HCT116 (cell line): Measurements from ENCODE around the gene INMT. TPM values are rescaled to one million over a fixed set of nuclear protein-coding genes. Genes with fewer than 3 reads are reported as not detected.

ENCODE experiments used
- ATAC-seq: fragments of 200-7000 bp; cut with Tn5 transposase; 2 replicates; pipeline ENCODE4 v1.9.1; 2020; ENCODE audit warnings: mild to moderate bottlenecking, moderate library complexity
- BruUV-seq: library from RNA; stranded (reverse); fragments of 400-500 nt; replicated peaks from 2 replicates; lab custom pipeline; 2021; lab: Mats Ljungman, UMichigan
- CTCF ChIA-PET: fragments of 300-600 bp; sonication (Branson Sonifier 250); formaldehyde crosslinking; loops from one replicate; lab custom pipeline; 2021; ENCODE audit warnings: antibody characterized with exemption; lab: Charles Lee
- POLR2A ChIA-PET: fragments of 300-600, 350-600 bp; sonication (Branson Sonifier 250); formaldehyde crosslinking; loops from one replicate; lab custom pipeline; 2021; ENCODE audit warnings: antibody characterized with exemption; lab: Charles Lee
- RAD21 ChIA-PET, 2 experiments: fragments of 300-600 bp; sonication (Branson Sonifier 250); formaldehyde crosslinking; loops; one replicate each; lab custom pipeline; 2023; ENCODE audit warnings: low total read pairs in 2 of 2; ENCODE audit not compliant: uncharacterized antibody in 2 of 2, unreplicated experiment in 2 of 2, low non-redundant PET in 1 of 2; lab: Charles Lee
- DNase-seq: peaks from one replicate; pipeline ENCODE4 v3.0.0-alpha.2; 2010; ENCODE audit warnings: low read depth, low spot score
- H2AFZ ChIP-seq: fragments of 200-600 bp; shearing (Covaris generic), sonication (generic); 2 replicates; pipeline ENCODE4 v1.6.1; 2017; ENCODE audit warnings: low read depth, mixed run types, mixed read lengths, antibody characterized with exemption, low read length; ENCODE audit not compliant: poor library complexity, severe bottlenecking
- H3K27ac ChIP-seq: 2 replicates; pipeline ENCODE4 v1.5.1; 2012; ENCODE audit warnings: low read depth, low read length
- H3K27me3 ChIP-seq: fragments of 200-600 bp; sonication (generic); 2 replicates; pipeline ENCODE4 v1.6.1; 2016; ENCODE audit warnings: mixed run types, low read length, mixed read lengths; ENCODE audit not compliant: insufficient read depth
- H3K36me3 ChIP-seq, 2 experiments: fragments of 200-500 bp in 1 of 2; fragments of 200-600 bp in 1 of 2; sonication (Bioruptor generic) in 1 of 2; sonication (generic) in 1 of 2; 2 replicates each; pipeline versions ENCODE4 v1.5.1 to v1.6.1; 2014 to 2016; ENCODE audit warnings: low read length in 2 of 2, inconsistent platforms in 1 of 2, mixed read lengths in 1 of 2, mixed run types in 1 of 2; ENCODE audit not compliant: insufficient read depth in 2 of 2, control insufficient read depth in 1 of 2
- H3K4me1 ChIP-seq, 2 experiments: fragments of 200-600 bp in 1 of 2; sonication (generic) in 1 of 2; 2 replicates each; pipeline versions ENCODE4 v1.5.1 to v1.6.1; 2012 to 2017; ENCODE audit warnings: low read length in 2 of 2, inconsistent platforms in 1 of 2, mild to moderate bottlenecking in 1 of 2, mixed read lengths in 1 of 2, mixed run types in 1 of 2, moderate library complexity in 1 of 2; ENCODE audit not compliant: insufficient read depth in 2 of 2, control insufficient read depth in 1 of 2
- H3K4me2 ChIP-seq: fragments of 200-600 bp; sonication (generic); 2 replicates; pipeline ENCODE4 v1.6.1; 2017; ENCODE audit warnings: mixed run types, low read length, mixed read lengths
- H3K4me3 ChIP-seq, 2 experiments: fragments of 200-600 bp in 1 of 2; sonication (generic) in 1 of 2; replicated peaks in 1 of 2; 2 replicates each; pipeline ENCODE4 v1.5.1; 2011 to 2016; ENCODE audit warnings: low read length in 2 of 2, control low read depth in 1 of 2, low read depth in 1 of 2, mild to moderate bottlenecking in 1 of 2, mixed read lengths in 1 of 2, mixed run types in 1 of 2
- H3K79me2 ChIP-seq: fragments of 200-600 bp; sonication (generic); 2 replicates; pipeline ENCODE4 v1.6.1; 2017; ENCODE audit warnings: mild to moderate bottlenecking, mixed run types, low read length, moderate library complexity, mixed read lengths; ENCODE audit not compliant: insufficient read depth
- H3K9ac ChIP-seq: fragments of 200-600 bp; sonication (generic); 2 replicates; pipeline ENCODE4 v1.6.1; 2016; ENCODE audit warnings: low read length, mixed read lengths
- H3K9me2 ChIP-seq: fragments of 200-600 bp; sonication (generic), shearing (Covaris generic); 2 replicates; pipeline ENCODE4 v1.6.1; 2017; ENCODE audit warnings: mixed run types, mild to moderate bottlenecking, moderate library complexity; ENCODE audit not compliant: insufficient read depth
- H3K9me3 ChIP-seq, 2 experiments: fragments of 200-500 bp in 1 of 2; fragments of 200-600 bp in 1 of 2; sonication (Bioruptor generic) in 1 of 2; sonication (generic) in 1 of 2; 2 replicates each; pipeline ENCODE4 v1.6.1; 2014 to 2017; ENCODE audit warnings: low read length in 2 of 2, mixed read lengths in 2 of 2, inconsistent platforms in 1 of 2, low read depth in 1 of 2, mild to moderate bottlenecking in 1 of 2, mixed run types in 1 of 2, moderate library complexity in 1 of 2; ENCODE audit not compliant: control insufficient read depth in 1 of 2, insufficient read depth in 1 of 2
- H4K20me1 ChIP-seq: fragments of 200-600 bp; sonication (generic), shearing (Covaris generic); 2 replicates; pipeline ENCODE4 v1.6.1; 2017; ENCODE audit warnings: mixed run types, mild to moderate bottlenecking, moderate library complexity; ENCODE audit not compliant: insufficient read depth
- CBX3 ChIP-seq: IDR thresholded peaks from 2 replicates; pipeline ENCODE4 v1.6.1; 2012; ENCODE audit warnings: low read depth
- ELF1 ChIP-seq: IDR thresholded peaks from 2 replicates; pipeline ENCODE4 v1.6.1; 2012; ENCODE audit warnings: low read depth, borderline replicate concordance
- EZH2 ChIP-seq: fragments of 200-600 bp; sonication (generic); IDR thresholded peaks from 2 replicates; pipeline ENCODE4 v1.6.1; 2017; ENCODE audit warnings: antibody characterized with exemption, mixed run types
- EZH2phosphoT487 ChIP-seq: fragments of 200-600 bp; IDR thresholded peaks from 2 replicates; pipeline ENCODE4 v1.6.1; 2018; ENCODE audit warnings: antibody characterized with exemption, borderline replicate concordance
- FOSL1 ChIP-seq: IDR thresholded peaks from 2 replicates; pipeline ENCODE4 v1.6.1; 2012; ENCODE audit warnings: low read depth
- JUND ChIP-seq: IDR thresholded peaks from 2 replicates; pipeline ENCODE4 v1.6.1; 2012
- MAX ChIP-seq: IDR thresholded peaks from 2 replicates; pipeline ENCODE4 v1.6.1; 2012
- POLR2A ChIP-seq: IDR thresholded peaks from 2 replicates; pipeline ENCODE4 v1.7.0; 2011; ENCODE audit warnings: borderline replicate concordance; ENCODE audit not compliant: insufficient read depth, insufficient read length; ENCODE audit errors: extremely low read depth
- POLR2AphosphoS5 ChIP-seq: IDR thresholded peaks from 2 replicates; pipeline ENCODE4 v1.6.1; 2011; ENCODE audit warnings: mild to moderate bottlenecking, low read depth, low read length, moderate library complexity
- RAD21 ChIP-seq: IDR thresholded peaks from 2 replicates; pipeline ENCODE4 v1.6.1; 2012; ENCODE audit warnings: low read depth, mild to moderate bottlenecking
- SIN3A ChIP-seq: IDR thresholded peaks from 2 replicates; pipeline ENCODE4 v1.6.1; 2012; ENCODE audit warnings: low read depth
- SP1 ChIP-seq: IDR thresholded peaks from 2 replicates; pipeline ENCODE4 v1.6.1; 2012; ENCODE audit warnings: low read depth
- SRF ChIP-seq: IDR thresholded peaks from 2 replicates; pipeline ENCODE4 v1.6.1; 2012; ENCODE audit warnings: low read depth
- TCF7L2 ChIP-seq: IDR thresholded peaks from 2 replicates; pipeline ENCODE4 v1.7.0; 2011; ENCODE audit warnings: borderline replicate concordance, inconsistent platforms; ENCODE audit not compliant: insufficient read depth, insufficient read length; ENCODE audit errors: extremely low read depth
- ZBTB33 ChIP-seq: IDR thresholded peaks from 2 replicates; pipeline ENCODE4 v1.6.1; 2011; ENCODE audit warnings: mild to moderate bottlenecking, low read length, moderate library complexity; ENCODE audit not compliant: insufficient replicate concordance; ENCODE audit errors: extremely low read depth
- intact Hi-C: fragments of 100-400 bp; cut with micrococcal nuclease; formaldehyde crosslinking; loops from 2 replicates; pipeline ENCODE4 v1.10.0; 2022
- total RNA-seq: library from RNA; stranded (reverse); gene quantifications from one replicate; pipeline ENCODE4 v1.2.1, GENCODE V29; 2021; ENCODE audit not compliant: unreplicated experiment
- TF ChIP-seq, protein P1 (sequence below), 3 experiments: fragments of 200-600 bp in 1 of 3; sonication (generic) in 1 of 3; IDR thresholded peaks in 2 of 3; conservative IDR thresholded peaks in 1 of 3; 2 replicates each; pipeline ENCODE4 v1.5.1; 2012 to 2017; ENCODE audit warnings: low read depth in 2 of 3, low read length in 2 of 3, antibody characterized with exemption in 1 of 3, borderline replicate concordance in 1 of 3, control low read depth in 1 of 3, mild to moderate bottlenecking in 1 of 3, mixed read lengths in 1 of 3, mixed run types in 1 of 3, moderate library complexity in 1 of 3; ENCODE audit not compliant: insufficient read depth in 1 of 3
- TF ChIP-seq, protein P2 (sequence below): IDR thresholded peaks from 2 replicates; pipeline ENCODE4 v1.6.1; 2012

The INMT gene
- total RNA-seq, 1 experiment from 2014 or later: 0.32 TPM

- TF ChIP-seq SIN3A (no peak), RAD21 (no peak), CBX3 (no peak), EZH2phosphoT487 (no peak), TCF7L2 (no peak), ELF1 (no peak), FOSL1 (no peak), EZH2 (no peak)
- TF ChIP-seq, protein P1, sequence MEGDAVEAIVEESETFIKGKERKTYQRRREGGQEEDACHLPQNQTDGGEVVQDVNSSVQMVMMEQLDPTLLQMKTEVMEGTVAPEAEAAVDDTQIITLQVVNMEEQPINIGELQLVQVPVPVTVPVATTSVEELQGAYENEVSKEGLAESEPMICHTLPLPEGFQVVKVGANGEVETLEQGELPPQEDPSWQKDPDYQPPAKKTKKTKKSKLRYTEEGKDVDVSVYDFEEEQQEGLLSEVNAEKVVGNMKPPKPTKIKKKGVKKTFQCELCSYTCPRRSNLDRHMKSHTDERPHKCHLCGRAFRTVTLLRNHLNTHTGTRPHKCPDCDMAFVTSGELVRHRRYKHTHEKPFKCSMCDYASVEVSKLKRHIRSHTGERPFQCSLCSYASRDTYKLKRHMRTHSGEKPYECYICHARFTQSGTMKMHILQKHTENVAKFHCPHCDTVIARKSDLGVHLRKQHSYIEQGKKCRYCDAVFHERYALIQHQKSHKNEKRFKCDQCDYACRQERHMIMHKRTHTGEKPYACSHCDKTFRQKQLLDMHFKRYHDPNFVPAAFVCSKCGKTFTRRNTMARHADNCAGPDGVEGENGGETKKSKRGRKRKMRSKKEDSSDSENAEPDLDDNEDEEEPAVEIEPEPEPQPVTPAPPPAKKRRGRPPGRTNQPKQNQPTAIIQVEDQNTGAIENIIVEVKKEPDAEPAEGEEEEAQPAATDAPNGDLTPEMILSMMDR (IDR thresholded peaks at IDR 0.05 in 2 of 3, conservative IDR thresholded peaks at IDR 0.05 in 1 of 3; ENCODE audit: borderline replicate concordance in 1 of 3, insufficient read depth in 1 of 3, low read depth in 2 of 3, low read length in 2 of 3): no peak
- intact Hi-C loops: no loop called here
- H3K9me2 ChIP-seq: no peaks in the 10 kb centered on the region
- ChIA-PET RAD21 (no interaction called here), CTCF (no interaction called here), POLR2A (no interaction called here)
- no peak overlapping the region for H3K27ac ChIP-seq
- H3K4me3 ChIP-seq: no peak overlapping the region
- BruUV-seq: no TSS peak
- ATAC-seq (no peak), DNase-seq (no peak)
- no peak overlapping the region for H3K4me2 ChIP-seq
- no peak overlapping the region for H3K9ac ChIP-seq
- H3K79me2 ChIP-seq: no peaks in the 10 kb centered on the region
- H2AFZ ChIP-seq: no peak overlapping the region
- no peaks in the 10 kb centered on the region for H3K36me3 ChIP-seq
- no peaks in the 10 kb centered on the region for H3K4me1 ChIP-seq
- H4K20me1 ChIP-seq: no peaks in the 10 kb centered on the region
- no peaks in the 10 kb centered on the region for H3K27me3 ChIP-seq
- H3K9me3 ChIP-seq: no peaks in the 10 kb centered on the region
Measured at GRCh38 chr7:30752979-30753378, 1.0 kb downstream of the INMT start.

GRCh38 chr7:30754315-30754877 is 2.5 kb downstream of the INMT start:
- H3K36me3 ChIP-seq: no peaks in the 10 kb centered on the region
- no peak overlapping the region for H3K4me2 ChIP-seq
- ChIA-PET CTCF (no interaction called here), POLR2A (no interaction called here), RAD21 (no interaction called here)
- H3K79me2 ChIP-seq: no peaks in the 10 kb centered on the region
- H3K9me3 ChIP-seq: no peaks in the 10 kb centered on the region
- H4K20me1 ChIP-seq: no peaks in the 10 kb centered on the region
- no peaks in the 10 kb centered on the region for H3K27me3 ChIP-seq
- no peak overlapping the region for H2AFZ ChIP-seq
- H3K4me1 ChIP-seq: no peaks in the 10 kb centered on the region
- ATAC-seq: no peak
- BruUV-seq: no TSS peak
- DNase-seq: no peak
- no peak overlapping the region for H3K9ac ChIP-seq
- no peak overlapping the region for H3K4me3 ChIP-seq
- H3K27ac ChIP-seq: no peak overlapping the region
- no peaks in the 10 kb centered on the region for H3K9me2 ChIP-seq
- intact Hi-C loops: no loop called here
- TF ChIP-seq MAX: no peak
- TF ChIP-seq CBX3: no peak
- TF ChIP-seq POLR2AphosphoS5: no peak
- TF ChIP-seq JUND: no peak
- TF ChIP-seq ZBTB33: no peak
- TF ChIP-seq SRF: no peak
- TF ChIP-seq TCF7L2: no peak
- TF ChIP-seq SIN3A: no peak
- TF ChIP-seq, protein P2, sequence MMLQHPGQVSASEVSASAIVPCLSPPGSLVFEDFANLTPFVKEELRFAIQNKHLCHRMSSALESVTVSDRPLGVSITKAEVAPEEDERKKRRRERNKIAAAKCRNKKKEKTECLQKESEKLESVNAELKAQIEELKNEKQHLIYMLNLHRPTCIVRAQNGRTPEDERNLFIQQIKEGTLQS: no peak
- TF ChIP-seq EZH2phosphoT487: no peak
- TF ChIP-seq ELF1: no peak
- TF ChIP-seq SP1: no peak
- no peak for TF ChIP-seq POLR2A
- TF ChIP-seq RAD21: no peak
